Heart right ventricle (tissue), 16 donors: ENCODE measurements around the gene PRKAR1B. TPM values are rescaled to one million over a fixed set of nuclear protein-coding genes. Genes with fewer than 3 reads are reported as not detected.

Experiments
- ATAC-seq, 8 donors: fragments of 200-7000 bp; cut with Tn5 transposase; one replicate each; pipeline ENCODE4 v1.9.1; 2020; ENCODE audit warnings: mild to moderate bottlenecking in 8 of 8, moderate library complexity in 8 of 8, moderate number of reproducible peaks in 1 of 8
- DNase-seq, 2 donors: peaks; one replicate each; pipeline ENCODE4 v3.0.0-alpha.2; 2020
- H3K27ac ChIP-seq, 10 donors: fragments of 200-600 bp; sonication (generic) in 2 of 10; one replicate each; pipeline versions ENCODE4 v1.5.0 to v1.8.0; 2020 to 2022; ENCODE audit warnings: mild to moderate bottlenecking in 3 of 10
- H3K27me3 ChIP-seq, 7 donors: fragments of 200-600 bp; one replicate each; pipeline ENCODE4 v1.8.0; 2021 to 2022; ENCODE audit warnings: mild to moderate bottlenecking in 2 of 7
- H3K36me3 ChIP-seq, 9 donors: fragments of 200-600 bp; sonication (generic) in 1 of 9; one replicate each; pipeline versions ENCODE4 v1.5.0 to v1.8.0; 2020 to 2022; ENCODE audit warnings: mild to moderate bottlenecking in 2 of 9
- H3K4me1 ChIP-seq, 9 donors: fragments of 200-600 bp; sonication (generic) in 1 of 9; one replicate each; pipeline versions ENCODE4 v1.5.0 to v1.8.0; 2020 to 2022; ENCODE audit warnings: mild to moderate bottlenecking in 4 of 9
- H3K4me3 ChIP-seq, 10 donors: fragments of 200-600 bp; sonication (generic) in 2 of 10; one replicate each; pipeline versions ENCODE4 v1.5.0 to v1.8.0; 2020 to 2022; ENCODE audit warnings: mild to moderate bottlenecking in 7 of 10, moderate library complexity in 2 of 10
- H3K9me3 ChIP-seq, 11 donors: fragments of 200-600 bp in 10 of 11; sonication (generic) in 2 of 11; one replicate each; pipeline versions ENCODE4 v1.5.0 to v1.8.0; 2013 to 2022; ENCODE audit warnings: mild to moderate bottlenecking in 2 of 11, control low read depth in 1 of 11, moderate library complexity in 1 of 11
- CTCF ChIP-seq, 9 donors: fragments of 200-600 bp; sonication (generic) in 2 of 9; IDR thresholded peaks; one replicate each; pipeline versions ENCODE4 v1.5.0 to v1.8.0; 2021 to 2022; ENCODE audit warnings: antibody characterized with exemption in 9 of 9, mild to moderate bottlenecking in 5 of 9, moderate library complexity in 1 of 9
- WGBS, 2 donors: extraction: QIAGEN DNeasy Blood & Tissue Kit; methylation state at CpG; one replicate each; pipeline ENCODE4 v1.1.7; 2013; ENCODE audit warnings: inconsistent platforms in 1 of 2; 5-methylcytosine and 5-hydroxymethylcytosine counted together
- intact Hi-C, 10 donors: fragments of 100-400 bp; cut with DNase I; formaldehyde crosslinking; loops; one replicate each; pipeline versions ENCODE4 v1.11.1 to v1.14.2; 2022
- polyA plus RNA-seq, 2 donors: library from polyadenylated mRNA; stranded (reverse); fragments of 200-250 nt; gene quantifications; one replicate each; pipeline ENCODE4 v1.2.3, GENCODE V29; 2013
- total RNA-seq, 10 donors: library from RNA; stranded (reverse); fragmentation: NEBNext Ultra II Directional in 3 of 10; extraction: Animal tissue kit (Norgen Biotek cat#: 25700) in 3 of 10; gene quantifications; one replicate each; pipeline versions ENCODE4 v1.2.1 to v1.2.4, GENCODE V29; 2021 to 2023
- donor health status: Arrhythmogenic right ventricular cardiomyopathy.
- donor health status: ischemic (EF 13 %, LVEDD 7.1; RV severe dilation, severe dysfunction).
- donor health status: healthy with polysubstance abuse.
- donor health status: DM: no; HTN: yes; CAD: no.
- donor health status: DM: no; HTN: no; CAD: no.
- donor health status: ischemic (EF 25% LVEDD 6.9; RV normal size, moderate dysfunction).
- donor health status: ischemic (EF 25% LVEDD 5.7; RV mildly dilated, moderate dysfunction).
- donor health status: healthy.
- donor health status: DM: yes; HTN: yes; CAD: no.
- donor health status: Ischemic cardiomyopathy.
- donor health status: ischemic (EF 35%, LVEDD 5.7; RV mildly dilated, moderate dysfunction).
- donor health status: nonischemic (EF 11% LVEDD 7.7; RV severe dilation, severe dysfunction).
- donor health status: DM: yes; HTN: yes; CAD: no.
- donor health status: PGD.
- donor health status: ischemic (EF 29% LVEDD 5.4; RV normal size, mild dysfunction).
- donor health status: nonischemic (EF 23%, LVEDD 6.1; RV moderate dilation, normal function).

PRKAR1B gene
- total and polyA plus RNA-seq, 12 donors: 5.0 to 24.5 (median 20.6) TPM

DNA sequence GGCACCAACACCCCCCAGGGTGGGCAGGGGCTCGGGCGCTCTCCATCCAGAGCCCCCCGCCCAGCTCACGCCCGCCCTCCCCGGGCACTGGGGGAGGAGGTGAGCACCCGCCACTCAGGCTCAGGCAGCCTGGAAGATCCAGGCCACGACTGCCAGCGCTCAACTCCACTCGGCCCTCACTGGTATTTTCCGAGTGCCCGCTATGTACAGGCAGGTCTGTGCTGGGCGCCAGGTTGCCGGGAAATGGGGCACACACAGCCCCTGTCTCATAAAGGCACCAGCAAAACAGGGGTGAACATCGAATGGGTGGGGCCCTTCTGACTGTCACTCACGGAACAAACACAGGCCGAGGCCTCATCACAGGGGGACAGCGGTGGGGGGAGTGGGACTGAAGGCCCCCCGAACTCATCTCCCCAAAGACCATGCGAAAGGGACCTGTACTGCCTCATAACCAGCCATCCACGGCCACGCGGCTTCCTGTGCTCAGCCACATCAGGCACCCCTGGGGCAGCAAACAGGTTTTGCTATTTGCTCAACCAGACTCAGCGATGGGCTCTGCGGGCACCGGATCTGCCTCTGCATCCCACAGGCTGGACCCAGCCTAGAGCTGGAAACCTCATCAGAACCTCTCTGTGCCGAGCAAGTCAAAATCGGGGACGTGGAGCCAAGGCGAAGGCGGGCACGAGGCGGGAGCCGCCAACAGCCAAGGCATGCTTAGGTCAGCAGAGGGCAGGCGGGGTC is 99.2 kb downstream of the PRKAR1B start:
- 90 to 94% methylated on average over 35 of the region's 35 CpGs for WGBS, 2 donors
- H3K36me3 ChIP-seq: no peaks in the 10 kb centered on the region
- no peak overlapping the region for H3K4me3 ChIP-seq
- no peaks in the 10 kb centered on the region for H3K4me1 ChIP-seq
- peak in 2 of 8 donors; percentile 11 to 17 for ATAC-seq
- no peak for DNase-seq
- peaks cover 0 to 36% (median 20%) of the 10 kb centered on the region in 11 donors for H3K9me3 ChIP-seq
- no peaks in the 10 kb centered on the region for H3K27me3 ChIP-seq
- TF ChIP-seq CTCF (IDR thresholded peaks at IDR 0.05): no peak
- no peak overlapping the region for H3K27ac ChIP-seq
- intact Hi-C loops: no loop called here

DNA sequence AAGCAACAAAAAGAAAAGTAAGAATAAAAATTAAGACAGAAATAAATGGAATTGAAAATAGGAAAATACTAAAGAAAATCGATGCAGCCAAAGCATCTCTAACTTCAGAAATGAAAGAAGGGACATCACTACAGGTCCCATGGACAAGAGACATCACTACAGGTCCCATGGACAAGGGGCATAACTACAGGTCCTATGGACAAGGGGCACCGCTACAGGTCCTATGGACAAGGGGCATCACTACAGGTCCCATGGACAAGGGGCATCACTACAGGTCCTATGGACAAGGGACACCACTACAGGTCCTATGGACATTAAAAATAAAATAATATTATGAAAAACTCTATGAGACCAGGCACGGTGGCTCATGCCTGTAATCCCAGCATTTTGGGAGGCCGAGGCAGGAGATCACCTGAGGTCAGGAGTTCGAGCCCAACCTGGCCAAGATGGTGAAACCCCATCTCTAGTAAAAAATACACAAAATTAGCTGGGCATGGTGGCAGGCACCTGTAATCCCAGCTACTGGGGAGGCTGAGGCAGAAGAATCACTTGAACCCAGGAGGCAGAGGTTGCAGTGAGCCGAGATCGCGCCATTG is 101.6 kb downstream of the PRKAR1B start:
- Histone ChIP-seq H3K27me3 (no peaks in the 10 kb centered on the region), H3K36me3 (no peaks in the 10 kb centered on the region), H3K9me3 (peaks cover 0 to 50% (median 32%) of the 10 kb centered on the region in 11 donors), H3K4me3 (no peak overlapping the region), H3K27ac (no peak overlapping the region), H3K4me1 (no peaks in the 10 kb centered on the region)
- ATAC-seq: no peak
- no peak for DNase-seq
- TF ChIP-seq CTCF (IDR thresholded peaks at IDR 0.05): no peak
- WGBS, 2 donors: 97% methylated on average over 8 of the region's 8 CpGs
- intact Hi-C loops: no loop called here

GRCh38 chr7:623464-623863 is 103.6 kb downstream of the PRKAR1B start:
- ATAC-seq: no peak

More at GRCh38 chr7:623464-623863, 103.6 kb downstream of the PRKAR1B start:
- Histone ChIP-seq H3K36me3 (no peaks in the 10 kb centered on the region), H3K27me3 (no peaks in the 10 kb centered on the region), H3K4me1 (peaks cover 0 to 11% (median 0%) of the 10 kb centered on the region in 9 donors), H3K9me3 (peaks cover 0 to 56% (median 35%) of the 10 kb centered on the region in 11 donors), H3K27ac (no peak overlapping the region), H3K4me3 (no peak overlapping the region)
- no peak for DNase-seq
- 96% methylated on average over 8 of the region's 8 CpGs for WGBS, 2 donors
- intact Hi-C loops: no loop called here
- no peak for TF ChIP-seq CTCF (IDR thresholded peaks at IDR 0.05)
